Testis (tissue), 2 donors: Measurements from ENCODE around the gene TRABD2B.

ENCODE experiments used
- CTCF ChIP-seq, 3 experiments: fragments of 450-650 bp in 2 of 3; fragments of 200-600 bp in 1 of 3; sonication (generic) in 1 of 3; IDR thresholded peaks; one replicate each; pipeline ENCODE4 v1.5.1; 2016 to 2019; ENCODE audit warnings: antibody characterized with exemption in 3 of 3, mild to moderate bottlenecking in 2 of 3, moderate library complexity in 1 of 3
- POLR2A ChIP-seq: fragments of 450-650 bp; IDR thresholded peaks from one replicate; pipeline ENCODE4 v1.6.1; 2017; ENCODE audit warnings: antibody characterized with exemption, mild to moderate bottlenecking, moderate library complexity

- TF ChIP-seq CTCF (IDR thresholded peaks at IDR 0.05) (no peak), POLR2A (no peak)
Observed at GRCh38 chr1:47786316-47786715, 210.9 kb downstream of the TRABD2B start.
